ENCODE measurements around the gene ZNF101. TPM values are rescaled to one million over a fixed set of nuclear protein-coding genes. Genes with fewer than 3 reads are reported as not detected.

ZNF101 gene
- total RNA-seq (5.7 and 6.0 TPM in 2 replicates), polyA plus RNA-seq (4.9 and 5.9 TPM in 2 replicates)

DNA sequence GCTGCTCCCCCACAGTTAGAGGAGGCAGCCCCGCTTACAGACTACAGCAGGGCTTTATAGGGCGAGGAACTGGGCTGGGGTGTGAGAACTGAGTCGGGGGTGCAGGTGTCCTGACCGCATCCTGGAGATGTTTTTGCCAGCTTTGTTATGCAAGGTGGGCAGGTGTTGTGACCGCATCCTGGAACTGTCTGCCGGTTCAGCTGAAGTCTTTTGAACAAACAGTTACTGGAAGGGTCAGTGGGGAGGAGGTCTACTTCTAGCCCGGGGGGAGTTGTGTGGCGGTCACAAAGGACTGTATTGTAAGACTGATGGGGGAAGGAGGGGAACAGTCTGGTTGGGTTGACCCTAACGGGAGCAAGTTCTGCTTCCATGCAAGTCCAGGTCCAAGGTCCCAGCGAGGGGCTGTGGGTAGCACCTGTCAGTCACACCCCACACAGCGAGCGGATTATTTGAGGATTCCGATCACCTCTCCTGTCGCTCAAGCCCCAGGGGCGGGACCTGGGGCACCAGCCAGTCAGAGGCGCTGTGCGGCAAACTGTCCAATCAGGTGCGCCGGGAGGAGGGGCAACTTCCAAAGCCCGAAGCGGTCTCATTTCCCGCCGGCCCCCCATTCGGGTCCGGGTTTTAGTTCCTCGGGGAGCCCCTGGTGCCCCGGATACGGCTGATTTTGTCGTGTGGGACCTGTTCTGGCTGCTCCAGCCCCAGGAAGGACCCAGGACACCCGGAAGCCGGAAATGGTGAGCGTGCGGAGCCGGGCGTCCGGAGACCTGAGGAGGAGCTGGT lies at the start of gene ZNF101:
Gene ZNF101, plus strand, starts transcription at position 610 of the 783 bp plus-strand sequence. Its CDS starts 125 bp downstream, at position 735.
- H3K4me3 ChIP-seq: peak within 1 kb of the TSS; percentile 95
- no peaks in the 10 kb centered on the region for H3K9me3 ChIP-seq (ENCODE audit: low read depth)
- TF ChIP-seq CTCF (IDR thresholded peaks at IDR 0.05; ENCODE audit: low read depth, low read length): no peak
- H3K27me3 ChIP-seq: no peaks in the 10 kb centered on the region
- no peaks in the 10 kb centered on the region for H3K4me1 ChIP-seq (ENCODE audit: low read depth)
- H3K36me3 ChIP-seq: no peaks in the 10 kb centered on the region
- peak within 1 kb of the TSS; percentile 81 for H3K27ac ChIP-seq
- peak; percentile 89 to 96 for DNase-seq (ENCODE audit: low read depth in 1 of 2, low spot score in 1 of 2)

DNA sequence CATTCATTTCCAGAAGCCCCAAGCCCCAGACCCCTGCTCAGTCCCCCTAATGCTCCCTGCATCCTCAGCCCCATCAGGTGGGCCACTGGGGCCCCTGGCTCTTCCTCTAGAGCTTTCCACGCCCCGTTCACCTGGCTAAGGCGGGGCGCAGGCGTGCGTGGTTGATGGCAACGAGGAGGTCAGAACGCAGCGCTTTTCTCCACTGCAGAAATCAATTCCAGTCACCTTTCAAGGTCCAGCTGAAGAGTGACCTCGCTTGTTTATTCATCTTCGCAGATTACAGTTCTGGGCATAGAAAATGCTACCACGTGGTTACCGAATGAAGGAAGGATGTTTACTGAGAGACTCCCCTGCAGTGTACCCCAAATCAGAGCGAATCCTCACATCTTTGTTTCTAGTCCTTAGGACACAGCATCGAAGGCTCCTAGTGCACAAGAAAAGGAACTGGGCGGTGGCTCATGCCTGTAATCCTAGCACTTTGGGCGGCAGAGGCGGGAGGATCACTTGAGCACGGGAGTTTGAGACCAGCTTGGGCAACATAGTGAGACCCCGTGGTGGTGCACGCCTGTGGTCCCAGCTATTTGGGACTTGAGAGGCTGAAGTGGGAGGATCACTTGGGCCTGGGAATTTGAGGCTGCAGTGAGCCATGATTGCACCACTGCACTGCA lies 49.3 kb upstream of the ZNF101 start:
- Histone ChIP-seq H3K27me3 (no peaks in the 10 kb centered on the region), H3K9me3 (ENCODE audit: low read depth) (no peaks in the 10 kb centered on the region), H3K4me3 (peak overlapping the region; percentile 7), H3K4me1 (ENCODE audit: low read depth) (peaks cover 4% of the 10 kb centered on the region), H3K27ac (no peak overlapping the region), H3K36me3 (no peaks in the 10 kb centered on the region)
- TF ChIP-seq CTCF (IDR thresholded peaks at IDR 0.05; ENCODE audit: low read depth, low read length): no peak
- DNase-seq (ENCODE audit: low read depth in 1 of 2, low spot score in 1 of 2): no peak

DNA sequence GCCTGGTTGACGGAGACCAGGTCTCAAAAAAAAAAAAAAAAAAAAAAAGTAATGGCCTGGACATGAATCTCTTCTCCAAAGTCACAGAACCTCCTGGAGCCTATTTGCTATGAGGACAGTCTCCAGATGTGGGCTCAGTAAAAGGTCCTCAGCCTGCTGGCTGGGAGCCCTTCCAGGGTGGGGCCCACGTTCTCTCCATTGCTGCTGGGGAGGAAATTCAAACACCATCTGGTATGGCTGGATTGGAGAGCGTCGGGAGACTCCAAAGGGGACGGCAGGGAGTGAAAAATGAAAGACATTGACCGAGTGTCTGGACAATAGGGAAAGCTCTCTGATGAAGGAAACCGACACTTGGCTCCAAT lies 48.8 kb upstream of the ZNF101 start:
- no peak overlapping the region for H3K27ac ChIP-seq
- no peaks in the 10 kb centered on the region for H3K9me3 ChIP-seq (ENCODE audit: low read depth)
- no peak overlapping the region for H3K4me3 ChIP-seq
- no peak for DNase-seq (ENCODE audit: low read depth in 1 of 2, low spot score in 1 of 2)
- H3K36me3 ChIP-seq: no peaks in the 10 kb centered on the region
- H3K4me1 ChIP-seq (ENCODE audit: low read depth): peaks cover 4% of the 10 kb centered on the region
- H3K27me3 ChIP-seq: no peaks in the 10 kb centered on the region
- TF ChIP-seq CTCF (IDR thresholded peaks at IDR 0.05; ENCODE audit: low read depth, low read length): no peak

DNA sequence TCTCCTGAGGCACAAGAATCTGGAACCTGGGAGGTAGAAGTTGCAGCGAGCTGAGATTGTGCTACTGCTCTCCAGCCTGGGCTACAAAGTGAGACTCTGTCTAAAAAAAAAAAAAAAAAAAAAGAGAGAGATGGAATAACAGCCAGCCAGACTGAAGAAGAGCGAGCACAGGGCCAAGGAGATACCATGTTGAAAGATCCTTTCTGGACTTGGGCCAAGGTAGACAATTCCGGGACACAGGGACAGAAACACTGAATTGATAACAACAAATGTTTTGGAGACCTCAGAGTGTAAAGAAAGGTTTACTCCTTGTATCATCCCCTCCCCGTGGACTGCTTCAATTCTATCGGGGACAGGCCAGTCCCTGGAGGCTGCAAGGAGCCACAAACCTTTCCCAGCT lies 45.3 kb upstream of the ZNF101 start:
- no peaks in the 10 kb centered on the region for H3K36me3 ChIP-seq
- no peak for TF ChIP-seq CTCF (IDR thresholded peaks at IDR 0.05; ENCODE audit: low read depth, low read length)
- no peak overlapping the region for H3K27ac ChIP-seq
- no peak overlapping the region for H3K4me3 ChIP-seq
- peaks cover 4% of the 10 kb centered on the region for H3K4me1 ChIP-seq (ENCODE audit: low read depth)
- no peaks in the 10 kb centered on the region for H3K27me3 ChIP-seq
- H3K9me3 ChIP-seq (ENCODE audit: low read depth): no peaks in the 10 kb centered on the region
- no peak for DNase-seq (ENCODE audit: low read depth in 1 of 2, low spot score in 1 of 2)

- no peak for DNase-seq (ENCODE audit: low read depth in 1 of 2, low spot score in 1 of 2)
- H3K9me3 ChIP-seq (ENCODE audit: low read depth): no peaks in the 10 kb centered on the region
- peaks cover 1% of the 10 kb centered on the region for H3K4me1 ChIP-seq (ENCODE audit: low read depth)
- no peak for TF ChIP-seq CTCF (IDR thresholded peaks at IDR 0.05; ENCODE audit: low read depth, low read length)
- no peak overlapping the region for H3K27ac ChIP-seq
- no peaks in the 10 kb centered on the region for H3K27me3 ChIP-seq
- no peak overlapping the region for H3K4me3 ChIP-seq
- H3K36me3 ChIP-seq: no peaks in the 10 kb centered on the region
Observed at GRCh38 chr19:19624032-19624570, 44.5 kb upstream of the ZNF101 start.
